ENCODE data around the gene HMGB3. TPM values are rescaled to one million over a fixed set of nuclear protein-coding genes. Genes with fewer than 3 reads are reported as not detected.
"Not testable (repeated sequence)": the region's sequence is repeated elsewhere in the genome, so short reads cannot be mapped to it uniquely, and the experiment has no call there.

HMGB3 gene
- total and polyA plus RNA-seq, 3 experiments from 2014 or later = 1.5 to 32.1 (median 29.6) TPM

GRCh38 chrX:150944233-150944632, 38.9 kb upstream of the HMGB3 start:
- Histone ChIP-seq H3K36me3 (ENCODE audit: insufficient read depth, low read length) (no peaks in the 10 kb centered on the region), H3K9me3 (ENCODE audit: low read length) (no peaks in the 10 kb centered on the region), H3K4me1 (ENCODE audit: insufficient read depth, low read length) (no peaks in the 10 kb centered on the region), H3K4me3 (ENCODE audit: low read length) (no peak overlapping the region), H3K27me3 (ENCODE audit: insufficient read depth, low read length, poor library complexity, severe bottlenecking) (no peaks in the 10 kb centered on the region), H3K27ac (ENCODE audit: low read depth, low read length) (no peak overlapping the region)
- DNase-seq = no peak
- Mint-ChIP-seq H3K4me1 (no peaks in the 10 kb centered on the region), H3K27me3 (peaks cover 7 to 11% of the 10 kb centered on the region in 2 donors), H3K4me3 (no peak overlapping the region), H3K36me3 (no peaks in the 10 kb centered on the region), H3K27ac (no peak overlapping the region), H3K9me3 (no peaks in the 10 kb centered on the region)
- ChIA-PET CTCF (no interaction called here), POLR2A (no interaction called here)

GRCh38 chrX:150954951-150955350, 28.2 kb upstream of the HMGB3 start:
- Histone ChIP-seq H3K36me3 (ENCODE audit: insufficient read depth, low read length) (no peaks in the 10 kb centered on the region), H3K4me1 (ENCODE audit: insufficient read depth, low read length) (no peaks in the 10 kb centered on the region), H3K27me3 (ENCODE audit: insufficient read depth, low read length, poor library complexity, severe bottlenecking) (no peaks in the 10 kb centered on the region), H3K27ac (ENCODE audit: low read depth, low read length) (no peak overlapping the region), H3K4me3 (ENCODE audit: low read length) (no peak overlapping the region), H3K9me3 (ENCODE audit: low read length) (no peaks in the 10 kb centered on the region)
- Mint-ChIP-seq H3K9me3 (no peaks in the 10 kb centered on the region), H3K4me3 (no peak overlapping the region), H3K36me3 (no peaks in the 10 kb centered on the region), H3K4me1 (no peaks in the 10 kb centered on the region), H3K27me3 (peaks cover 5 to 9% of the 10 kb centered on the region in 2 donors), H3K27ac (no peak overlapping the region)
- ChIA-PET POLR2A (no interaction called here), CTCF (no interaction called here)
- no peak for DNase-seq

GRCh38 chrX:150955590-150955989, 27.5 kb upstream of the HMGB3 start:
- ChIA-PET POLR2A (no interaction called here), CTCF (no interaction called here)
- DNase-seq = no peak
- Mint-ChIP-seq H3K27me3 (peaks cover 5 to 9% of the 10 kb centered on the region in 2 donors), H3K4me3 (no peak overlapping the region), H3K36me3 (no peaks in the 10 kb centered on the region), H3K9me3 (no peaks in the 10 kb centered on the region), H3K4me1 (no peaks in the 10 kb centered on the region), H3K27ac (no peak overlapping the region)
- Histone ChIP-seq H3K4me1 (ENCODE audit: insufficient read depth, low read length) (no peaks in the 10 kb centered on the region), H3K9me3 (ENCODE audit: low read length) (no peaks in the 10 kb centered on the region), H3K4me3 (ENCODE audit: low read length) (no peak overlapping the region), H3K27me3 (ENCODE audit: insufficient read depth, low read length, poor library complexity, severe bottlenecking) (no peaks in the 10 kb centered on the region), H3K36me3 (ENCODE audit: insufficient read depth, low read length) (no peaks in the 10 kb centered on the region), H3K27ac (ENCODE audit: low read depth, low read length) (no peak overlapping the region)

GRCh38 chrX:150958177-150958576, 25.0 kb upstream of the HMGB3 start:
- no peaks in the 10 kb centered on the region for H3K4me1 ChIP-seq (ENCODE audit: insufficient read depth, low read length)
- no peak overlapping the region for H3K4me3 ChIP-seq (ENCODE audit: low read length)
- H3K36me3 ChIP-seq (ENCODE audit: insufficient read depth, low read length) = no peaks in the 10 kb centered on the region
- Mint-ChIP-seq H3K4me3 (no peak overlapping the region), H3K27me3 (peaks cover 2 to 4% of the 10 kb centered on the region in 2 donors), H3K9me3 (no peaks in the 10 kb centered on the region), H3K36me3 (no peaks in the 10 kb centered on the region), H3K27ac (no peak overlapping the region), H3K4me1 (no peaks in the 10 kb centered on the region)
- H3K27me3 ChIP-seq (ENCODE audit: insufficient read depth, low read length, poor library complexity, severe bottlenecking) = no peaks in the 10 kb centered on the region
- POLR2A ChIA-PET = no interaction called here
- H3K27ac ChIP-seq (ENCODE audit: low read depth, low read length) = no peak overlapping the region
- CTCF ChIA-PET = no interaction called here
- DNase-seq = no peak
- H3K9me3 ChIP-seq (ENCODE audit: low read length) = no peaks in the 10 kb centered on the region

GRCh38 chrX:150959557-150959956, 23.6 kb upstream of the HMGB3 start:
- no peaks in the 10 kb centered on the region for H3K27me3 ChIP-seq (ENCODE audit: insufficient read depth, low read length, poor library complexity, severe bottlenecking)
- H3K27ac ChIP-seq (ENCODE audit: low read depth, low read length) = no peak overlapping the region
- Mint-ChIP-seq H3K27ac (no peak overlapping the region), H3K9me3 (no peaks in the 10 kb centered on the region), H3K36me3 (no peaks in the 10 kb centered on the region), H3K4me1 (no peaks in the 10 kb centered on the region), H3K4me3 (no peak overlapping the region), H3K27me3 (peaks cover 0 to 4% of the 10 kb centered on the region in 2 donors)
- ChIA-PET CTCF (no interaction called here), POLR2A (no interaction called here)
- no peaks in the 10 kb centered on the region for H3K36me3 ChIP-seq (ENCODE audit: insufficient read depth, low read length)
- no peak for DNase-seq
- no peaks in the 10 kb centered on the region for H3K9me3 ChIP-seq (ENCODE audit: low read length)
- H3K4me3 ChIP-seq (ENCODE audit: low read length) = no peak overlapping the region
- H3K4me1 ChIP-seq (ENCODE audit: insufficient read depth, low read length) = no peaks in the 10 kb centered on the region

- no peaks in the 10 kb centered on the region for H3K27me3 Mint-ChIP-seq
- no peak overlapping the region for H3K4me3 Mint-ChIP-seq
- no peaks in the 10 kb centered on the region for H3K36me3 Mint-ChIP-seq
- H3K27ac ChIP-seq (ENCODE audit: low read depth, low read length) = no peak overlapping the region
- H3K9me3 Mint-ChIP-seq = no peaks in the 10 kb centered on the region
- H3K9me3 ChIP-seq (ENCODE audit: low read length) = no peaks in the 10 kb centered on the region
- ChIA-PET CTCF (no interaction called here), POLR2A (no interaction called here)
- H3K36me3 ChIP-seq (ENCODE audit: insufficient read depth, low read length) = no peaks in the 10 kb centered on the region
- DNase-seq = no peak
- H3K4me1 Mint-ChIP-seq = no peaks in the 10 kb centered on the region
- H3K4me1 ChIP-seq (ENCODE audit: insufficient read depth, low read length) = no peaks in the 10 kb centered on the region
- no peak overlapping the region for H3K4me3 ChIP-seq (ENCODE audit: low read length)
- H3K27me3 ChIP-seq (ENCODE audit: insufficient read depth, low read length, poor library complexity, severe bottlenecking) = no peaks in the 10 kb centered on the region
- H3K27ac Mint-ChIP-seq = no peak overlapping the region
Measured at GRCh38 chrX:150961631-150962030, 21.5 kb upstream of the HMGB3 start.

GRCh38 chrX:150964416-150964815, 18.7 kb upstream of the HMGB3 start:
- H3K4me3 Mint-ChIP-seq; H3K9me3 ChIP-seq (ENCODE audit: low read length); DNase-seq; H3K27me3 Mint-ChIP-seq; H3K36me3 ChIP-seq (ENCODE audit: insufficient read depth, low read length); H3K9me3 Mint-ChIP-seq; H3K27me3 ChIP-seq (ENCODE audit: insufficient read depth, low read length, poor library complexity, severe bottlenecking); H3K4me1 ChIP-seq (ENCODE audit: insufficient read depth, low read length); H3K36me3 Mint-ChIP-seq; H3K4me3 ChIP-seq (ENCODE audit: low read length); H3K4me1 Mint-ChIP-seq; CTCF ChIA-PET; POLR2A ChIA-PET; H3K27ac ChIP-seq (ENCODE audit: low read depth, low read length): not testable (repeated sequence)
- peak overlapping the region in 1 of 8 donors; percentile 63 for H3K27ac Mint-ChIP-seq

GRCh38 chrX:150966235-150966634, 16.9 kb upstream of the HMGB3 start:
- peak overlapping the region in 1 of 8 donors; percentile 56 for H3K27ac Mint-ChIP-seq
- peak overlapping the region in 1 of 7 donors; percentile 14 for H3K4me3 Mint-ChIP-seq
- Histone ChIP-seq H3K27ac (ENCODE audit: low read depth, low read length) (no peak overlapping the region), H3K4me3 (ENCODE audit: low read length) (no peak overlapping the region), H3K27me3 (ENCODE audit: insufficient read depth, low read length, poor library complexity, severe bottlenecking) (no peaks in the 10 kb centered on the region), H3K36me3 (ENCODE audit: insufficient read depth, low read length) (no peaks in the 10 kb centered on the region), H3K9me3 (ENCODE audit: low read length) (no peaks in the 10 kb centered on the region), H3K4me1 (ENCODE audit: insufficient read depth, low read length) (no peaks in the 10 kb centered on the region)
- CTCF ChIA-PET = no interaction called here
- peaks cover 3 to 8% of the 10 kb centered on the region in 2 donors for H3K27me3 Mint-ChIP-seq
- POLR2A ChIA-PET = no interaction called here
- no peaks in the 10 kb centered on the region for H3K9me3 Mint-ChIP-seq
- H3K36me3 Mint-ChIP-seq = no peaks in the 10 kb centered on the region
- H3K4me1 Mint-ChIP-seq = no peaks in the 10 kb centered on the region
- DNase-seq = no peak

- H3K4me1 Mint-ChIP-seq = no peaks in the 10 kb centered on the region
- no peaks in the 10 kb centered on the region for H3K9me3 Mint-ChIP-seq
- no peaks in the 10 kb centered on the region for H3K36me3 Mint-ChIP-seq
- peaks cover 3 to 11% of the 10 kb centered on the region in 2 donors for H3K27me3 Mint-ChIP-seq
- no peak overlapping the region for H3K4me3 Mint-ChIP-seq
- no peaks in the 10 kb centered on the region for H3K36me3 ChIP-seq (ENCODE audit: insufficient read depth, low read length)
- H3K9me3 ChIP-seq (ENCODE audit: low read length) = no peaks in the 10 kb centered on the region
- no peak overlapping the region for H3K4me3 ChIP-seq (ENCODE audit: low read length)
- no peak overlapping the region for H3K27ac Mint-ChIP-seq
- POLR2A ChIA-PET = no interaction called here
- no peak overlapping the region for H3K27ac ChIP-seq (ENCODE audit: low read depth, low read length)
- H3K27me3 ChIP-seq (ENCODE audit: insufficient read depth, low read length, poor library complexity, severe bottlenecking) = no peaks in the 10 kb centered on the region
- DNase-seq = no peak
- no peaks in the 10 kb centered on the region for H3K4me1 ChIP-seq (ENCODE audit: insufficient read depth, low read length)
- CTCF ChIA-PET = no interaction called here
Measured at GRCh38 chrX:150966742-150967141, 16.4 kb upstream of the HMGB3 start.

Data from CD8-positive, alpha-beta memory T cell (primary cell).